Esophagus muscularis mucosa (tissue), 4 donors: Measurements from ENCODE around the gene RAI1. TPM values are rescaled to one million over a fixed set of nuclear protein-coding genes. Genes with fewer than 3 reads are reported as not detected.

Experiments used
- DNase-seq: peaks from one replicate; pipeline ENCODE4 v3.0.0-alpha.2; 2017; ENCODE audit errors: extremely low spot score
- H3K27ac ChIP-seq, 4 donors: fragments of 200-600 bp; sonication (generic); replicated peaks in 1 of 4; 1 replicate in 3 of 4; 2 replicates in 1 of 4; pipeline ENCODE4 v1.5.1; 2016 to 2019; ENCODE audit warnings: mild to moderate bottlenecking in 1 of 4
- H3K27me3 ChIP-seq, 4 donors: fragments of 200-600 bp; sonication (generic); one replicate each; pipeline versions ENCODE4 v1.5.1 to v1.6.0; 2016 to 2019
- H3K36me3 ChIP-seq, 4 donors: fragments of 200-600 bp; sonication (generic); one replicate each; pipeline ENCODE4 v1.5.1; 2016 to 2019
- H3K4me1 ChIP-seq, 4 donors: fragments of 200-600 bp; sonication (generic); one replicate each; pipeline ENCODE4 v1.5.1; 2016 to 2019
- H3K4me3 ChIP-seq, 4 donors: fragments of 200-600 bp; sonication (generic); 1 replicate in 2 of 4; 2 replicates in 2 of 4; pipeline ENCODE4 v1.5.1; 2016 to 2019; ENCODE audit warnings: mild to moderate bottlenecking in 4 of 4, moderate library complexity in 1 of 4
- H3K9me3 ChIP-seq, 4 donors: fragments of 200-600 bp; sonication (generic); 1 replicate in 3 of 4; 2 replicates in 1 of 4; pipeline ENCODE4 v1.5.1; 2016 to 2019
- CTCF ChIP-seq, 3 experiments: fragments of 200-600 bp in 2 of 3; fragments of 450-650 bp in 1 of 3; sonication (generic) in 2 of 3; IDR thresholded peaks; one replicate each; pipeline ENCODE4 v1.5.1; 2017 to 2019; ENCODE audit warnings: antibody characterized with exemption in 3 of 3, mild to moderate bottlenecking in 2 of 3, moderate library complexity in 1 of 3
- EP300 ChIP-seq: sonication (generic); formaldehyde crosslinking; IDR thresholded peaks from one replicate; pipeline ENCODE4 v1.6.1; 2017; ENCODE audit warnings: antibody characterized with exemption
- POLR2A ChIP-seq: fragments of 450-650 bp; IDR thresholded peaks from one replicate; pipeline ENCODE4 v1.6.1; 2017; ENCODE audit warnings: antibody characterized with exemption, moderate library complexity, mild to moderate bottlenecking, low read depth
- POLR2AphosphoS5 ChIP-seq, 2 donors: sonication (generic); formaldehyde crosslinking; IDR thresholded peaks; one replicate each; pipeline ENCODE4 v1.6.1; 2017; ENCODE audit warnings: antibody characterized with exemption in 2 of 2
- WGBS: methylation state at CpG from one replicate; pipeline ENCODE4 v1.1.5; 2018; 5-methylcytosine and 5-hydroxymethylcytosine counted together
- intact Hi-C: fragments of 100-400 bp; cut with DNase I; formaldehyde crosslinking; loops from one replicate; pipeline ENCODE4 v1.15.1; 2023
- total RNA-seq, 4 donors: library from RNA; depleted of rRNA; stranded (reverse); fragments of >200 nt; gene quantifications; one replicate each; pipeline versions ENCODE4 v1.1.0 to v1.2.1, GENCODE V29; 2016

Gene RAI1
- total RNA-seq, 4 donors from 2014 or later, result 18.7 to 41.3 (median 28.3) TPM

- H3K27me3 ChIP-seq, result no peaks in the 10 kb centered on the region
- 66% methylated on average over 9 of the region's 20 CpGs for WGBS
- TF ChIP-seq CTCF (IDR thresholded peaks at IDR 0.05), result no peak
- peak in 1 of 2 donors; percentile 33 for TF ChIP-seq POLR2AphosphoS5 (IDR thresholded peaks at IDR 0.05)
- no peak for TF ChIP-seq EP300
- TF ChIP-seq POLR2A, result no peak
- no peak overlapping the region for H3K4me3 ChIP-seq
- H3K27ac ChIP-seq, result peak overlapping the region; percentile 57 to 87 (median 68)
- DNase-seq, result no peak
- peaks cover 66 to 80% (median 75%) of the 10 kb centered on the region in 4 donors for H3K4me1 ChIP-seq
- no peaks in the 10 kb centered on the region for H3K36me3 ChIP-seq
- no peaks in the 10 kb centered on the region for H3K9me3 ChIP-seq
- intact Hi-C loops, result no loop called here
Observed at GRCh38 chr17:17766077-17766743, 85.0 kb downstream of the RAI1 start.

DNA sequence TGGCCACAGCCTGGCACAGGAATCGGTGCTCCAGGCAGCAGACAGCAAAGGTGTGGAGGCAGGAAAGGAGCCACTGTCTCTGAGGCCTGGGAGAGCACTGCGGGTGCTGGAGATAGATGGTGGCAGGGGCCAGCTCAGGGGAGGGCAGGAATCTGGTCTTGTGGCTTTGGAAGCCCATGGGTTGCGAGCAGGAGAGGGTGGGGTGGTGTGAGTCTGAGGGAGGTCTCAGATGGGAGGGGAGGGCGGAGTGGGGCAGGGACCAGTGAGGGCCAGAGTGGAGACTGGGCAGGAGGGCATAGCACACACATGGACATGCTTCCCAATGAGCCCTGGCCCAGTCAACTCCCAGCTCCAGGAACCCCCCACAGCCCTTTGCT lies 85.5 kb downstream of the RAI1 start:
- intact Hi-C loops, result no loop called here

DNA sequence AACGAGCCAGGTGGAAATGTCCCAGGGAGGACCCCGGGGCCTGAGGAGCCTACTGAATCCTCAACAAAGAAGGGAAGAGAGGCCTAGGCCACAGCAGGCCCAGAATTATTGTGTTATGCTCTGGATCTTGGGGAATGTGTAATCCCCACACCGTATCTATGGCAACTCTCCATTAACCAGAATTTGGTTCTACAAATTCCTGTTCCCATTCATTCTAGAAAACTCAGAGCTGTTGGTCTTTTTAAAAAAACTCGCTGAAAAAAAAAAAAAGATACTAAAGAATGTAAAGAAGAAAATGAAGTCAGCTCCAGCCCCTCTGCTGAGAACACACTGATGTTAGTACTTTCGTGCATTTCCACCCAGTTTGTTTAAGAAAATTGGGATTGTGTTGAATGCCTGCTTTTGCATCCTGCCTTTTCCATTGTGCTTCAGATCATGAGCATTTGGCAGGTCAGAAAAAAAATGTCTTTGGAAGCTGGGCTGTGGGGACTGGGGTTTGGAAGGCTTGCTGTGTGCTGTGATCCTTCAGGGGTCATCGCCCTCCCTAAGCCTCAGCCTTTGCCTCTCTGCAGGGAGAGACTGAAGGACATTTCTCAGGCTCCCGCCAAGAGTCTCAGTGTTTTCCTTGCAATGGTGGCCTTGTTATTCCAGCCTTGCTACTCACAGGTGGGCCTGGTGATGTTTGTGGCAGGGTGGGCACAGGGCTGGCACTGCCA lies 86.1 kb downstream of the RAI1 start:
- TF ChIP-seq EP300 (no peak), CTCF (IDR thresholded peaks at IDR 0.05) (no peak), POLR2A (no peak), POLR2AphosphoS5 (IDR thresholded peaks at IDR 0.05) (no peak)

More for the DNA sequence above, 85.5 kb downstream of the RAI1 start:
- Histone ChIP-seq H3K4me1 (peaks cover 66 to 84% (median 79%) of the 10 kb centered on the region in 4 donors), H3K4me3 (no peak overlapping the region), H3K27me3 (no peaks in the 10 kb centered on the region), H3K36me3 (no peaks in the 10 kb centered on the region), H3K27ac (peak overlapping the region; percentile 57 to 87 (median 68)), H3K9me3 (no peaks in the 10 kb centered on the region)
- DNase-seq, result no peak
- 82% methylated on average over 2 of the region's 4 CpGs for WGBS
- TF ChIP-seq CTCF (IDR thresholded peaks at IDR 0.05) (no peak), POLR2A (no peak), EP300 (no peak), POLR2AphosphoS5 (IDR thresholded peaks at IDR 0.05) (no peak)

DNA sequence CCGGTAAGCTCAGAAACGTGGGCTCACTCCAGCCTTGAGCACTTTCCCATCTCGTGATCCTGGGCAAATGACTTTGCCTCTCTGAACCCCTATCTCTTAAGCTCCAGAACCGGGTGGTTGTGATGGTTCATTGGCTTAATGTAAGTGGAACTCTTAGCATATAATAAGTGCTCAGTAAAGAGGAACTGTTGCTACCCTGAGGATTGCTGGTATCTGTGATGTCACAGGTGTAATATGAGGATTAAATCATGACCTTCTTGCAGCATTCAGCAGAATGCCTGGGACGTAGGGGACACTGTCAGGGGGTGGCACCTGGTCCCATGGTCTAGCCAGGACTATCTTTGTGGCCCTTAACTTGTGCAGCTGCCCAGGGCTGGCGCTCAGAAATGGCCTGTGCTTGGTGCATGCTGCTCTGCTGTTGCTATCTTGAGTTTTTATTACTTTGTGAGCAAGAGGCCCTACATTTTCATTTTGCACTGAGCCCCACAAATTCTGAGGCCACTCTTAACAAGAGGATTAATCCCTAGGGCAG lies 86.7 kb downstream of the RAI1 start:
- Histone ChIP-seq H3K4me3 (no peak overlapping the region), H3K36me3 (no peaks in the 10 kb centered on the region), H3K9me3 (no peaks in the 10 kb centered on the region), H3K4me1 (peaks cover 60 to 85% (median 80%) of the 10 kb centered on the region in 4 donors), H3K27me3 (no peaks in the 10 kb centered on the region), H3K27ac (peak overlapping the region; percentile 78 to 87 (median 84))
- 80% methylated on average over 6 of the region's 6 CpGs for WGBS
- intact Hi-C loops, result no loop called here
- DNase-seq, result no peak
- TF ChIP-seq POLR2A (no peak), EP300 (no peak), POLR2AphosphoS5 (IDR thresholded peaks at IDR 0.05) (no peak), CTCF (IDR thresholded peaks at IDR 0.05) (no peak)

More for the DNA sequence above, 86.1 kb downstream of the RAI1 start:
- H3K4me1 ChIP-seq, result peaks cover 66 to 87% (median 83%) of the 10 kb centered on the region in 4 donors
- H3K9me3 ChIP-seq, result no peaks in the 10 kb centered on the region
- H3K27ac ChIP-seq, result peak overlapping the region; percentile 57 to 87 (median 75)
- no peak for DNase-seq
- H3K36me3 ChIP-seq, result no peaks in the 10 kb centered on the region
- intact Hi-C loops, result no loop called here
- WGBS, result 81% methylated on average over 7 of the region's 7 CpGs
- no peaks in the 10 kb centered on the region for H3K27me3 ChIP-seq
- H3K4me3 ChIP-seq, result no peak overlapping the region
